HEK293T (cell line): Measurements from ENCODE around the gene EXD2.

Source experiments
- BHLHE40 ChIP-seq: fragments of 450-650 bp; IDR thresholded peaks from 2 replicates; pipeline ENCODE4 v1.6.1; 2016; ENCODE audit warnings: mild to moderate bottlenecking, moderate library complexity, borderline replicate concordance
- CTBP1 ChIP-seq: fragments of 450-650 bp; IDR thresholded peaks from 2 replicates; pipeline ENCODE4 v1.6.1; 2016; ENCODE audit warnings: borderline replicate concordance
- ELF4 ChIP-seq: fragments of 450-650 bp; IDR thresholded peaks from 2 replicates; pipeline ENCODE4 v1.6.1; 2017; ENCODE audit warnings: antibody characterized with exemption
- FOXA1 ChIP-seq: fragments of 450-650 bp; IDR thresholded peaks from 2 replicates; pipeline ENCODE4 v1.6.1; 2016; ENCODE audit warnings: mild to moderate bottlenecking
- FOXK2 ChIP-seq: fragments of 450-650 bp; IDR thresholded peaks from 2 replicates; pipeline ENCODE4 v1.6.1; 2016; ENCODE audit warnings: mild to moderate bottlenecking
- FOXM1 ChIP-seq: fragments of 450-650 bp; IDR thresholded peaks from 2 replicates; pipeline ENCODE4 v1.6.1; 2017; ENCODE audit warnings: mild to moderate bottlenecking, borderline replicate concordance
- L3MBTL2 ChIP-seq: fragments of 450-650 bp; conservative IDR thresholded peaks from 2 replicates; pipeline ENCODE4 v1.6.1; 2016; ENCODE audit warnings: mild to moderate bottlenecking
- SP1 ChIP-seq: fragments of 450-650 bp; IDR thresholded peaks from 2 replicates; pipeline ENCODE4 v1.6.1; 2017
- SUZ12 ChIP-seq: fragments of 450-650 bp; IDR thresholded peaks from 2 replicates; pipeline ENCODE4 v1.6.1; 2016; ENCODE audit warnings: mild to moderate bottlenecking

- TF ChIP-seq SUZ12 (no peak), CTBP1 (no peak), L3MBTL2 (no peak), SP1 (no peak), BHLHE40 (no peak), ELF4 (no peak), FOXK2 (no peak), FOXA1 (no peak), FOXM1 (no peak)
Observed at GRCh38 chr14:69183735-69184134, 7.6 kb upstream of the EXD2 start.
